GM06990 (cell line): ENCODE measurements around the gene POLR2H.
"Not testable (repeated sequence)": the region's sequence is repeated elsewhere in the genome, so short reads cannot be mapped to it uniquely, and the experiment has no call there.

Experiments
- DNase-seq: peaks from one replicate; pipeline ENCODE4 v3.0.0-alpha.2; 2011; ENCODE audit not compliant: insufficient read length; ENCODE audit errors: extremely low read depth
- H3K27me3 ChIP-seq: replicated peaks from 2 replicates; pipeline ENCODE4 v1.6.0; 2011; ENCODE audit warnings: low read length; ENCODE audit not compliant: control insufficient read depth, insufficient read depth
- H3K36me3 ChIP-seq: 2 replicates; pipeline ENCODE4 v1.5.1; 2011; ENCODE audit warnings: low read length; ENCODE audit not compliant: control insufficient read depth, insufficient read depth
- H3K4me3 ChIP-seq: replicated peaks from 2 replicates; pipeline ENCODE4 v1.5.1; 2011; ENCODE audit warnings: low read depth, mild to moderate bottlenecking, control low read depth, low read length
- TF ChIP-seq, protein P1 (sequence below): IDR thresholded peaks from 2 replicates; pipeline ENCODE4 v1.5.1; 2011; ENCODE audit warnings: low read length, control low read depth, mild to moderate bottlenecking, inconsistent platforms; ENCODE audit not compliant: insufficient read depth, poor library complexity, severe bottlenecking

POLR2H gene

DNA sequence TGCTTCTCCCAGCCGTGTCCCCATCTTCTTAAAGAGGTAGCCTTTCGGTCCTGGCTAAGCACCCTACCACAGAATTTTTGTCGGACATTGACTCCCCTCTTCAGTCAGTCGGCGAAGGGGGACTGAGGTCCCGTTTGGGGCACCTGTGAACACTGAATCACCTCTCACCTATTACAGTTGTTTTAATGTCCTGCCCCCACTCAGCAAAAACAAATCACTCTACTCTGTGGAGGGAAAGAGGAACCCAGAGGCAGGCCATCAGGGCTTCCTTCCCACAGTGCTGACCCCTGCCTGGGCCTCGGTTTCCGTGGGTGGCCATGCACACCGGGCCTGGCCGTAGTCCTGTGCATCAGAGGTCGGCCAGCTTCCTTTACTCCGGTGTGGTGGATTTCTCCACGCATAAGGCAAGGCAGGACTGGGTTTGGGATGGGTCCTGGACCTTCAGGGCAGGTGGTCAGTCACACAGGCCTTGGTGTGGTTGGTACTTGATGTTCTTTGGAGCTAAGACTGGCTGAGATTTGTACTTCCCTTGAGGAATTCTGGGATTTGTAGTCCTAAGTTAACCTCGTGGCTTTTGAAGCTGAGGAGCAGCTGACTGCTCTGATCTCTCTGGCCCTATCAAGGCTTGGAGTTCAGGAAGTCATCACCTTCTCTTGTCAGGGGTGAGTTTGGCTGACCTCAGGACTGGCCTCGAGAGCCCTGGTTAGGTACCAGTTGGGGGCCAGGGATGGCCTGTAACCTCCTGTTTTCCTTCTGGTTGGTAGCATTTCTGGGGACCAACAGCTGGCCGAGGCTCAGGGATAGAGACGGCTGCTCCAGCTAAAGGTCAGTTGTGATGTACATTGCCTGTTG lies 24.7 kb upstream of the POLR2H start:
- Histone ChIP-seq H3K27me3 (no peaks in the 10 kb centered on the region), H3K4me3 (peak overlapping the region; percentile 72), H3K36me3 (peaks cover 18% of the 10 kb centered on the region)
- no peak for DNase-seq
- TF ChIP-seq, protein P1, sequence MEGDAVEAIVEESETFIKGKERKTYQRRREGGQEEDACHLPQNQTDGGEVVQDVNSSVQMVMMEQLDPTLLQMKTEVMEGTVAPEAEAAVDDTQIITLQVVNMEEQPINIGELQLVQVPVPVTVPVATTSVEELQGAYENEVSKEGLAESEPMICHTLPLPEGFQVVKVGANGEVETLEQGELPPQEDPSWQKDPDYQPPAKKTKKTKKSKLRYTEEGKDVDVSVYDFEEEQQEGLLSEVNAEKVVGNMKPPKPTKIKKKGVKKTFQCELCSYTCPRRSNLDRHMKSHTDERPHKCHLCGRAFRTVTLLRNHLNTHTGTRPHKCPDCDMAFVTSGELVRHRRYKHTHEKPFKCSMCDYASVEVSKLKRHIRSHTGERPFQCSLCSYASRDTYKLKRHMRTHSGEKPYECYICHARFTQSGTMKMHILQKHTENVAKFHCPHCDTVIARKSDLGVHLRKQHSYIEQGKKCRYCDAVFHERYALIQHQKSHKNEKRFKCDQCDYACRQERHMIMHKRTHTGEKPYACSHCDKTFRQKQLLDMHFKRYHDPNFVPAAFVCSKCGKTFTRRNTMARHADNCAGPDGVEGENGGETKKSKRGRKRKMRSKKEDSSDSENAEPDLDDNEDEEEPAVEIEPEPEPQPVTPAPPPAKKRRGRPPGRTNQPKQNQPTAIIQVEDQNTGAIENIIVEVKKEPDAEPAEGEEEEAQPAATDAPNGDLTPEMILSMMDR = no peak

DNA sequence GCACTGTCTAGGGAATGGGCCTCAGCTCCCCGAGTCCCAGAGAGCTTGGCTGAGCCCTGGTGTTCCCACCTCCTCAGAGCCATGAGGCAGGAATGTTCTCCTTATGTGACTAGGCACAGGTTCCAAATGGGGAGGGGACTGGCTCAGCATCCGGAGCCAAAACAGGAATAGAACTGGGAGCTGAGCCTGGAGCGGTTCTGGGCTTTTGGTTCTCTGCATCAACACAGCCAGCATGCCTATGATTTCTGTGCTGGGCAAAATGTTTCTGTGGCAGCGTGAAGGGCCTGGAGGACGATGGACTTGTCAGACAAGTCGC lies 24.2 kb upstream of the POLR2H start, which contains the start of gene FAM131A:
TSS of gene FAM131A (plus strand) at position 202 of the 316 bp plus-strand sequence. CDS start at position 233, 31 bp downstream.
- TF ChIP-seq, protein P1 = no peak

DNA sequence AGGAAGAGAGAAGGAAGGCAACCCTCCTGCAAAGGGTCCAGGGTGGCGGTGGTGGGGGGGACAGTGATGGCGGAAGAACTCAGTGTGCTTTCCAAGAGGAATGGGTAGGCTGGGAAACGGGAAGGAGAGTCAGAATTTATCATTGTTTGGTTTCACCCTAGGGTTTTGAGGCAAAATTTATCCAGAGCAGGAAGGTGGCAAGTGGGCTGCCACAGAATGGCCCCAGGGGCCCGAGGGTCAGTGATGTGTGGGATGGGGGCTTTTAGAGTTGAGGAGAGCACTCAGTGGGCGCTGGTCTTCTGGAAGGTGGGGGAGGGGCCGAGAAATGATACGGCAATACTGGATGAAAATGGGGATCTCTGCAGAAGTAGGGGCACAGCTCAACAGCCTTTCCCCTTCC lies 23.5 kb upstream of the POLR2H start:
- no peak for DNase-seq
- TF ChIP-seq, protein P1 = no peak
- Histone ChIP-seq H3K27me3 (no peaks in the 10 kb centered on the region), H3K36me3 (peaks cover 9% of the 10 kb centered on the region), H3K4me3 (no peak overlapping the region)

More for the DNA sequence above, 24.2 kb upstream of the POLR2H start, which contains the start of gene FAM131A:
- H3K36me3 ChIP-seq = peaks cover 13% of the 10 kb centered on the region
- H3K4me3 ChIP-seq = peak within 1 kb of the TSS; percentile 72
- DNase-seq = no peak
- no peaks in the 10 kb centered on the region for H3K27me3 ChIP-seq

DNA sequence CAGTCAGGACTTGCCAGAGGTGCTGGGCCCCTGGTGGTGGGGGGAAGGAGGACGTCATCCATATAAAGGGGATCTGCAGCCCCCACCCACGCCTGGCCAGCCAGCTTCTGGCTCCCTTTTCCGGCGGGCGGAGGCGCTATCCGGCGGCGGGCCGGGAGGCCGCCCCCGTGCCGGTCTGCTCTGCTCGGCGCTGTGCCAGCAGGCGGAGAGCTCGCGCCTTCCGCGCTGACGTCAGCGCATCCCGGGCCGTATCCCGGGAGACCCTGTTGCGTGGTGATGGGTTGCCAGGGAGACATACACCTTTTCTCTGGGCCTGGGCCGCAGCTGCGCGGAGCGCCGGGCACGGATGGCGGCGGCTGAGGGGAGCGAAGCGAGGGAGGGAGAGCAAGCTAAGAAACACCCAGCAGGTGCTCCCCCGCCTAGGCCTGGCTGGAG lies 23.0 kb upstream of the POLR2H start:
- DNase-seq = no peak
- TF ChIP-seq, protein P1 = no peak
- Histone ChIP-seq H3K4me3 (no peak overlapping the region), H3K36me3 (peaks cover 8% of the 10 kb centered on the region), H3K27me3 (no peaks in the 10 kb centered on the region)

DNA sequence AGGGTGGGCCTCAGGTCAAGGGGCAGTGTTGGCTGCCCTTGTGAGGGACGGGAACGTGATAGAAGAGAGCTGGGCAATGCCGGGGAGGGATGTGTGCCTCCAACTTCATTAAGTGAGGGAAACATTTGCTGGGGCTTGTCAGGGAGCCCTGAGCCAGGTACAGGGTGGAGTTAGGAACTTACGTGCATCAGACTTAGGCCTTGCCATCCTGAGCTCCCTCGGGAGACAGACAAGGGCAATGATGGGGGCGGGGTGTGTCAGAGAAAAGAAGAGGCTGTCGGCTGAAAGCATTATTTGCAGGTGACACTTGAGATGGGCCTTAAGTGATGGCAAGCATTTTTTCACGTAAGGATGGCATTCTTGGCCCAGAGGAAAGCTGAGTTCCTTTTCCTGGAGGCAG lies 22.5 kb upstream of the POLR2H start:
- TF ChIP-seq, protein P1 = no peak
- Histone ChIP-seq H3K27me3 (no peaks in the 10 kb centered on the region), H3K4me3 (no peak overlapping the region), H3K36me3 (peaks cover 5% of the 10 kb centered on the region)
- no peak for DNase-seq

DNA sequence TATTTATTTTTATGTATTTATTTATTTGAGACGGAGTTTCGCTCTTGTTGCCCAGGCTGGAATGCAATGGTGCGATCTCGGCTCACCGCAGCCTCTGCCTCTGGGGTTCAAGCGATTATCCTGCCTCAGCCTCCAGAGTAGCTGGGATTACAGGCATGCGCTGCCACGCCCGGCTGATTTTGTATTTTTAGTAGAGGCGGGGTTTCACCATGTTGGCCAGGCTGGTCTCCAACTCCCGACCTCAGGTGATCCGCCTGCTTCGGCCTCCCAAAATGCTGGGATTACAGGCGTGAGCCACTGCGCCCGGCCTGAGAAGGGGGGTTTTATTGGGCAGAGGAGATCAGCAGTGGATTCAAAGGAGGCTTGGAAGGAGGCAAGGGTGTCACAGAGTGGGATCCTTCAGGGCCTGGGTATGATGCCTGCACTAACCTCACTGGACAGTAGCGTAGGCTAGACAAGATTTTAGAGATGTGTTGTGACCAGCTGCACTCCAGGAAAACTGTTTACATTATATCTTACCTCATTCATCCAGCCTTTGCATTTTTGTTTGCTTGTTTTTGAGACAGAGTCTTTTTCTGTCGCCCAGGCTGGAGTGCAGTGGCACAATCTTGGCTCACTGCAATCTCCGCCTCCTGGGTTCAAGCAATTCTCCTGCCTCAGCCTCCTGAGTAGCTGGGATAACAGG lies 21.9 kb upstream of the POLR2H start:
- not testable (repeated sequence) for DNase-seq, H3K4me3 ChIP-seq, H3K27me3 ChIP-seq, H3K36me3 ChIP-seq
